COLO829 (cell line): ENCODE results near the gene PRRC2A.
"Not testable (repeated sequence)": the region's sequence is repeated elsewhere in the genome, so short reads cannot be mapped to it uniquely, and the experiment has no call there.

ENCODE experiments used
- DNase-seq: peaks from one replicate; pipeline ENCODE4 v3.0.0; 2012; ENCODE audit warnings: low spot score

The PRRC2A gene

DNA sequence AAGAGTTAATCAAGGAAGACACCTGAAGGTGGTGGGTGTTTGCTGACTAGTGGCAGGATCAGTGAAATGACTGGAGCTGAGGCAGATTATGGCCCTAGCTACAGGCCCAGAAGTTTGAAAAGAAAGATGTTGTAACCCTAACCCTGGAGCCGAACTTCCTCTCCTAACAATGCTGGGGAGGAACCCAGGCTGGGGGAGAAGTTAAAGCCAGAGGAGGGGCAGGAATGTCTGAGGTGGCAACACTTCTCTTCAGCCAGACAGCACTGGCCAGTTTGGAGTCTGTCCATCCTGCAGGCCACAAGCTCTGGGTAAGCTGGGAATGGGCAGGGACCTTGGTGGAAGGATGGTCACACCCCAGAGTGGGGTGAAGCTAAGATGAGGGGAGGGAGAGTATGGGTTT, 34.5 kb upstream of the PRRC2A start, which contains the start of gene LST1:
TSS of gene LST1 (plus strand) at position 270 of the 400 bp plus-strand sequence. CDS start 1,023 bp downstream, outside the sequence.
- no peak for DNase-seq

DNA sequence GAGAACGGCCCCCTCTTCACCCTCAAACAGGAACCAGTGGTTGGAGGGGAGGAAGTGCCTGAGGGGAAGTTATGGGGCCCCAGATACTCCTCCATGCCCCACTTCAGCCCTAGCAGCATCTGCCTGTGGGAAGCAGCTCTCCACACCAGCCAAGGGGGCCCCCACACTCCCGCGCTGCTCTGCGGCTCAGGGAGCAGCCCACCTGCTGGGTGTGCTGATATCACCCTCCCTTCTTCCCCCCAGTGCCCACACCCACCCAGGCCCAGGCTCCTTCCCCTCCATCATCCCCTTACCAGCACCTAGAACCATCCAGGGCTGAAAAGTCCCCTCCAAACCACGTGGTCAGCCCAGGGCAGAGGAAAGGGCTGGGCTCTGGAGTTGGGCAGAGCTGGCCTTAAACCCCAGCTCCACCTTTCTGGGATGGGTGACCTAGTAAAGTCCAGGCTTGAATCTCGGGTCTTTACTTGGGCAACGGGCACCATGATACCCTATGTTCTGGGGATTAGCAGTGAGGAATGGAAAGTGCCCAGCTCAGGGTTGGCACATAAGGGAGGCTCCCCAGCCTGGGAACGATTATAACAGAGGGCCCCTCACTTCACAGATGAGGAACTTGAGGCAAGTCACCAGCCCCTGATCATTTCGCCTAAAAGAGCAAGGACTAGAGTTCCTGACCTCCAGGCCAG, 33.8 kb upstream of the PRRC2A start:
- no peak for DNase-seq

DNA sequence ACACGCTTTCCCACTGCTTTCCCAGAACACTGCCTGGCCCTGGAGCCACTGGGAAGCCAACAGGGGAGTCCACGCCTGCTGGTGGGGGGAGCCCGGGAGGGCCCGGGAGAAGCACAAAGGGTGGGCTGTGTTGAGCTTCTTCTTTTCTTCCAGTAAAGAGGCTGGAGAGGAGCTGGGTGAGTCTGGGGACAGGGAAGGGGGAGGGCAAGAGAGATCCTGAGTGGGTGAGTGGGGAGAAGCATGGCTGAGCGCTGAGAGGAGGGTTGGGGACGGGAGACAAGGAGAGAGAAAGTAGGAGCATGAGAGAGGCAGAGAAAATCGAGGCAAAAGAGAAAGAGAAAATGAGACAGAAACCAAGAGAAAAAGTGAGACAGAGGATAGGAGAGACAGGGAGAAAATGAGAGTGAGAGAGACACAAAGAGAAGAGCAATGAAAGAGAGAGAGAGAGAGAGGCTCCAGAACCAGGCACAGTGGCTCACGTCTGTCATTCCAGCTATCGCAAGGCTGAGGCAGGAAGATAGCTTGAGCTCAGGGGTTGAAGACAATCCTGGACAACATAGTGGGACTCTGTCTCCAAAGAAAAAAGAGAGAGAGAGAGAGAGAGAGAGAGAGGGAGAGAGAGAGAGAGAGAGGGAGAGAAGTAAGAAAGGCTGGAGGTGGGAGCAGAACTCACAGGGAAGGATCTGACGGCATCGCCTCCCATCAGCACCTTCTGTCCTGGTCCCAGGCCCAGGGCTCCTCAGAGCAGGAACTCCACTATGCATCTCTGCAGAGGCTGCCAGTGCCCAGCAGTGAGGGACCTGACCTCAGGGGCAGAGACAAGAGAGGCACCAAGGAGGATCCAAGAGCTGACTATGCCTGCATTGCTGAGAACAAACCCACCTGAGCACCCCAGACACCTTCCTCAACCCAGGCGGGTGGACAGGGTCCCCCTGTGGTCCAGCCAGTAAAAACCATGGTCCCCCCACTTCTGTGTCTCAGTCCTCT, 32.4 kb upstream of the PRRC2A start:
- no peak for DNase-seq

DNA sequence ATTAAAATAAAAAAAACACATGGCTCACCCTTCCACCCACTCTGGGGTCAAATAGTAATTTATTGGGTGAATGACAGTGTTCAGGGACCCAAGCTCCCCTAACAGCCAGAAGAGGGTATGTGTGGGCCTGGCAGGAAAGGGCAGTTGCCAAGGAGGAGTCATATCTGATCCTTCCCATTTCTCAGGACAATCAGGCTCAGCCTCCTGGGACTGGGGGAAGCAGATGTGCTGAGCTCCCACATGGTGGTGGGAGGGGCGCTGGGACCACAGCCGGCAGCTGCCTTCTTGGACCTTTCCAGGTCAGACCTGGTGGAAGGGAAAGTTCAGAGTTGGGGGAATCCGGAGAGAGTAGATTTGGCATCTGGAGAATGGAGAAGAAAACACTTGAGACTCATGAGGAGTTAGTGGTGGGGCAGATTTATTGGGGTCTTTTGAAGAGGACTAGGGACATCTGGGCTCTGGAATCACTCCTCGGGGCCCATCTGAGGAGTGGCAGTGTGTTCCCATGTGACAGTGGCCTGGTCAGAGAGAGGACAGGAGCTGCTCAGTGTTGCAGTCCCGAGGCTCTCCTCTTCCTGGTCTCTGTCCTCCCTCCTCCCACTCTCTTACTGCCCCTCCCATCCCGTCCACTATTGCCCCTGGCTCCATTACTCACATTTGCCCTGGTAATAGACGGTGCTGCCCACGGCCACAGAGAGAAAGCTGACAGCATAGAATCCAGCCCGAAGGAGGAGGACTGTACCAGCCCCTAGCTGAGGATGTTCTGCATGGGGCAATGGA, 31.5 kb upstream of the PRRC2A start:
- no peak for DNase-seq

DNA sequence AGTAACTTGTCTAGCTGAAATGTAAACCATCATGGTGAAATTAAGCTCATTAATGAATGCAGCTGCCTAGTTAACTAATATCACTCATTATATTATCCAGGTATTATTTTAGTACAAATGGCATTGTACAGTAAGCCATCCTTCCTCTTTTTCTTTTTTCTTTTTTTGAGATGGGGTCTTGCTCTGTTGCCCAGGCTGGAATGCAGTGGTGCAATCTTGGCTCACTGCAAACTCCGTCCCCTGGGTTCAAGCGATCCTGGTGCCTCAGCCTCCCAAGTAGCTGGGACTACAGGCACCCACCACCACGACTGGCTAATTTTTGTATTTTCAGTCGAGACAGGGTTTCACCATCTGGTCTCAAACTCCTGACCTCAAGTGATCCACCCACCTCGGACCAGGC, 29.8 kb upstream of the PRRC2A start:
- DNase-seq: not testable (repeated sequence)

DNA sequence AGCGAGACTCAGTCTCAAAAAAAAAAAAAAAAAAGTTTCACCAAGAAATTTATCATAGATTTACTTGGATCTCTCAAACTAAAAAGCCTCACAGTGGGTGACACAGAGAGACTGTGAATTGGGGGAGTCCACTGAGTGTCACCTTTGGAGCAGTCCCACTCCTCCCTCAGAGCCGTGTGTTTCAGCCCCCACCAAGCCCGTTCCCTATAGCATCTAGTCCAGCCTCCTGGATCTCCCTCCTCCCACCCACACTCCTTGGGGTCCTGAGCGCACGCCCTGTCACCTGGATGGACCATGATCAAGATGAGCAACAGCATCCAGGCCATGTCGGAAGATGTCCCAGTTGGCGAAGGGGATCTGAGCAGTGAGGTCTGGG, 28.1 kb upstream of the PRRC2A start:
- DNase-seq: no peak

DNA sequence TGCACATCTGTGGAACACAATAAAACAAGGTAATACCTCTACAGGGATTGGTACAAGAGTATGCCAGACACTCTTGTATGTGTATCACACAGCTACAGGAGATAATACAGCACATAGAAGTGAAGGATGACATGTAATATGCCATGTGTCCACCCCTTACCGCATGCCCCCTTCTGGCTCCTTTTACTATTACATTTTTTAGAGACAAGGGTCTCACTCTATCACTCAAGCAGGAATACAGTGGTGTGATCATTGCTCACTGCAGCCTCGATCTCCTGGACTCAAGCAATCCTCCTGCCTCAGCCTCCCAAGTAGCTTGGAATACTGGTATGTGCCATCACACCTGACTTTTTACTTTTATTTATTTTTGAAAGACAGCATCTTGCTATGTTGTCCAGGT, 23.5 kb upstream of the PRRC2A start:
- DNase-seq: peak; percentile 54

DNA sequence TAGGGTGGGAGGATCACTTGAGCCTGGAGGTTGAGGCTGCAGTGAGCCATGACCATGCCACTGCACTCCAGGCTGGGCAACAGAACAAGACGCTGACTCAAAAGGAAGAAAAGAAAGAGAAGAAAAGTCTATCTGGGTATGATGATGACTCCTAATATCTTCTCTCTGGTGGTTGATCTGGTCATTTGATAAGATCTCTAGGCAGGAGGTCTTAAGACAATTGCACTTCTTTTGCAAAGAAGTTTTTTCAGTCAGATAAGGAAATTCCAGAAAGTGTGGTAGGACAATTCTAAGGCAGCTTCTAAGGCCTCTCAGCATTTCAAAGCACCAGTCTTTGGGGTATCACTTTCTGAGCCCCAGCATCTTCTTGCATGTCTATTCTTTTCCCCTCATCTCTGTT, 13.2 kb upstream of the PRRC2A start:
- DNase-seq: no peak

DNA sequence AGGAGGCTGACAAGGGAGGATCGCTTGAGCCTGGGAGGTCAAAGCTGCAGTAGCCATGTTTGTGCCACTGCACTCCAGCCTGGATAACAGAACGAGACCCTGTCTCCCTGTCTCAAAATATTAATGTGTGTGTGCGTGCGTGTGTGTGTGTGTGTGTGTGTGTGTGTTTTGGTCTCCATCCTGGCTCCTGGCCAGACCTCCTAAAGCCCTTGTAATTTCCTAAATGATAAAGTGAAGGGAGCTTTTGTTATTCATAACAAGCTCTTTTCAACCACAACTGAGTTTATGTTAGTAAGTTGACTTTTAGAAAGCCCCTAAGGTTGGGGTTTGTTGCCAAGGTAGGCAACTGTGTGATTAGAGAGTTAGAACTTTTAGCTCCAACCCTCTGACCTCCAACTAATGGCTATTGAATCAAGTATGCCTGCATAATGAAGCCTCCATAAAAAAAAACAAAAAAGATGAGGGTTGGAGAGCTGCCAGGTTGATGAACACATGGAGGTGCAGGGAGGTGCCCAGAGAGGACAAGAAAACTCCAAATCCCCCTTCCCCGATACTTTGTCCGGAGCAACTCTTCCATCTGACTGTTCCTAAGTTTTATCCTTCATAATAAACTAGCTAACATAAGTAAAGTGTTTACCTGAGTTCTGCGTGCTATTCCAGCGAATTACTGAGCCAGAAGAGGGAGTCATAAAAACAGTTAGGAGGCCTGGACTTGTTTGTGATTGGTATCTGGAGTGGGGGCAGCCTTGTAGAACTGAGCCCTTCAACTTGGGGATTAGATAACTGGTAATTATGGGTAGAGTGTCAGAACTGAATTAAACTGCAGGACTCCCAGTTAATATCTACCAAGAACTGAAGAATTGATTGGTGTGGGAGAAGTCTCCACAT, 10.8 kb upstream of the PRRC2A start:
- DNase-seq: no peak

DNA sequence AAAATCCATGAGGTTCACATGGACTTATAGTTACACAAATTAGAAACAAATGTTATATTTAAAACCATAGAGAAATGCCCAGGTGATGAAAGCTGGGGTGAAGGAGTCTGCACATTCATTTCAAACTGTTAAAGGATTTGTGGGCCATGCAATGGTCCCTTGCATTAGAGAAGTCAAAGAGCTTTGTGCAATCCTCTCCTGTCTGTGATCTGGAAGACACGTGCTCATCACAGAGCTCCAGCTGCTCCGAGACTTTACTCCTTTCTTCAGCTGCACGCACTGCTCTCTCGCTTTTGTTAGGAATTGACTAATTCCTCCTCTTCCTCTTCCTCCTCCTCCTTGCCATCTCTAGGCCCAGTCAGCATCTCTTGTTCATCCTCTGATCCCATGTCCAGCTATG, 9.5 kb upstream of the PRRC2A start:
- no peak for DNase-seq

DNA sequence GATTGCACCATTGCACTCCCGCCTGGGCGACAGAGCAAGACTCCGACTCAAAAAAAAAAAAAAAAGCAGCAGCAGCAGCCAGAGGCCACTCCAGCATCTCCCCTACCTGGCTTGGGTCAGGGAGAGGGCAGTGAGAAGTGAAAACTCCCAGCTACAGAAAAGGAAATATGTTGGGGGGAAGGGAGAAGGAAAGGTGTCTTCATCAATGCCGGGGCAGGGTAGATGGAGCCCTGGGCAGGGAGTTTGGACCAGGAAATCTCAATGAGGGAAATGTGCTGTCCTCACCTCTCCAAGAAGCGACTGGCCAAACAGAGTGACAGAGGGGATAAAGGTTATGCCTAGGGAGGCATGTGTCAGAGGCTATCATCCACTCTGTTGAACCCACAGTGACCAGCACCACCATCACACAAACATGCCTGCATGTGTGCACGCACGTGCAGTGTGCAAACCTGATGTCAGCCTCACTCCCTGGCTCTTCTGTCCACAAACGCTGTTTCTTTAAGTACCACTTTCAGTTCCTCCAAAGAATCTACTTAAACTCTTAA, 6.4 kb upstream of the PRRC2A start:
- DNase-seq: no peak

DNA sequence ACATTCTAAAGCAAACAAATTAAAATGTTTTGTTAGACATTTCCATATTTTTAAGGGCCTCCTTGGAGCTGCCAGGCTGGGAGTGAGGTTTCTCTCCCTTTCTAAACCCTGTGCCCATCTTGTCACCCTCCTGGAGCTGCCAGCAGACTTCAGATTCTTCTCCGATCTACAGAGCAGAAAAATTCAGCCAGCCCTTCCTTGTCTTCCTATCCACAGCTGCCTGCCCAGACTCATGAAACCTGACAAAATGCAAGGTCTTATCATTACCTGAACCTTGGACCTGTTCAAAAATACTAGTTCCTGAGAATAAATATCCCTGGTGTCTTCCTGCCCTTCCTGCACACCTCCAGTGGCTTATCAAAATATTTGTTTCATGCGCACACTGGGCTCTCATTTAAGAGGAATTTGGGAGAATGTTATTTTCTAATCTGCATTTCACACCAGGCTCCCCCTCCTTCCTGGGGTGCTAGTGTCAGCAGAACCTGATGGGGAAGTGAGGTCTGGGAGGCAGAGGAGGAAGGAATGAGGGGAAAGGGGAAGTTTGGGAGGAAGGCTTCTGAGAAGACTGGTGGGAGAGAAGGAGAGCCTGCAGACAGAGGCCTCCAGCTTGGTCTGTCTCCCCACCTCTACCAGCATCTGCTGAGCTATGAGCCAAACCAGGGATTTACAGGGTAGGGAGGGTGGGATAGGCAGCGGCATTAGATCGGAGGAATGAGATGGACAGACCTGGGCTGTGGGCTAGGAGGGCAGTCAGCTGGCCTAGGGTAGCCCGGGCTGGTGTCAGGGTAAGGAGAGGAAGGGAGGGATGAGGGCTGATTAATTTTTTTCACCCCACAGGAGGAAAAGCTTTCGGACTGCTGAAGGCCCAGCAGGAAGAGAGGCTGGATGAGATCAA, 5.6 kb upstream of the PRRC2A start, which contains the start of gene AIF1:
TSS of gene AIF1 (plus strand) at position 551 of the 895 bp plus-strand sequence. CDS start at position 647, 96 bp downstream.
- DNase-seq: no peak

DNA sequence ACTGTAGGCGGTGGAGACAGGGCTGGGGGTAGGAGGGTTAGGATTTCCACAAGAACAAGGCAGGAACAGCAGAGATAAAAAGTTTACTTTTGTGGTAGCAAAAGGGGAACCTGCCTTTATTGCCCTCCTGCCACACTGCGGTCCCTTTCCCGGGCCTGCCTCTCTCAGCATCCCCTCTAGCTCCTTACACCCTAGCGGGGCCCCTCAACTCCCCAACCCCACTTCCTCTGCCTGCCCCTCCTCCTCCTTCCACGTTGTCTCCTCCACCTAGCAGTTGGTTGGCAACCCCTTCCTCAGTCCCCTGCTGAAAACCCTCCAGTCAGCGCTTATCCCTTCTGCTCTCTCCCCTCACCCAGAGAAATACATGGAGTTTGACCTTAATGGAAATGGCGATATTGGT, 4.8 kb upstream of the PRRC2A start:
- no peak for DNase-seq

DNA sequence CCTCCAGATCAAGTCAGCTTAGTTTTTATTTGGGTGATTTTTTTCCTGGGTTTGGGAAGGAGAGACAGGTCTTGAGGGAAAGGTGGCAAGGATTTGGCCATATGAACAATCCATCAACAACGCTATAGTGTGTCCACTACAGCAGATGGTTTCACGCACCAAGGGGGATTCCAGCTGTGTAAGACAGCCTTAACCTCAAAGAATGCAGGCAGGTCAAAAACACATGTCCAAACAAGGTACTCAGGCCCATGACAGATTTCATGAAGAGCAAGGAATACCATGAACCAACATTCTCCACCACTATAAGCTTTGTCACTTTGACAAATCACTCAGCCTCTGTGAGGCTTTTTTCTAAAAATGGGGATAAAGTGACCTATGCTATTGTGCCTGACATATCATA, 3.5 kb upstream of the PRRC2A start:
- DNase-seq: no peak

DNA sequence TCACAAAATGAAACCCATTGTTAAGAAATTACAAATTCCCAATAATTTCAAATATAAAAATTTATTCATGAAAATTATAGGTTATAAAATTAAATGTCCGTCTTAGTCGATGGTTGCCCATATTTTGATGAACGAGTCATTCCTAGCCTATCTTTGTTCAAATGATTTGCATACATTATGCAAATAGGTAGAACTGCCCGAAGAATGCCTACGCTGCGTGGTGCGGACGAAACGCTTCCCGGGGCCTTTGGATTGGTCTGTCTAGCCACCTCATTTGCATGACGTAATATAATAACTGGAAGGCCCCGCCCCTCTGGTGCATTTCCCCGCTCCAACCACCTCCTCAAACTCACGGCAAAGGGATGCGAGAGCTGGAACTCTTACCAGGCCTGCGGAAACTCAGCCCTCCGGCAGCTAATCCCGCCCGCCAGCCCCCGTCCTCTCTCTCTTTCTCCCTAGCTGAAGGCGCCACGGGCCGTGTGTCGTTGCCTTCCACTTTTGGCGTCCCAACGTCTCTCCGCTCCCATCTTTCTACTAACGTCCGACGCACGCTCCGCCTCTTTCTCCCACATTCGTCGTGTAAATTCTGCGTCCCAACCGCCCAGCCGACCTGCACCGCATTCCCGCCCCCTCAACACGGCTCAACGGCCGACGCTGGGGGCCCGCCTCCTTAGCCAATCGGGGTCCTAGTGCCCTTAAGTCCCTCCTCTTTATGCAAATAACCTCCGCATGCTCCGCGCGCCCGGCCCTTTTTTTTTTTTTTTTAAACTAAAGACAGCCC, 520 bp upstream of the PRRC2A start:
- peak; percentile 100 for DNase-seq

DNA sequence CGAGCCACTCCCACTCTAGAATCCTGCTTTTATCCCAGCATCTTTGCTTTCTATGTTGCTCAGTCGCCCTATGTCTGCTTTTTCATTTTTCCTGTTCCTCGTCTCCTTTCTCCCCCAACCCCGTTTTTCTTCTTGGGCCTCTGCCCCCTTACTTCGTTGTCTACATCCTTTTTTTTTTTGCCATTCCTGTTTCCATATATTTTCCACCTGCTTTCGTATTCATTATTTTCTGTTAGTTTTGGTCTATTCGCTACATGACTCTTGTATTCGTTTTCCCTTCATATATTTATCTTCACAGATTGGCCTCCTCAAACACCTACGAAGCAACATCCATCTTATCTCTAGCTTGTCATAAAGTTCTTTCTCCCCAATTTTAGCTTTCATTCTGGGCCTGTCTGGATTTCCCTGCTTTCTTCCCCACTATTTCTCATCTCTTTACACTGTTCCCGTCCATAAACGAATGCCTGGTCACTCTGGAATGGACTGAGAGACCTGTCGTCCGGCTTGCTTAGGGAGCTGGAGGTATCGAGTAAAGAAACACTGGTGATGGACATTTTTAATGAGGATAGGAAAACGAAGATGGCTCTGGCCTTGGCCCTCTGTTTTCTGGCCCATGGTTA, 915 bp downstream of the PRRC2A start:
- DNase-seq: no peak

DNA sequence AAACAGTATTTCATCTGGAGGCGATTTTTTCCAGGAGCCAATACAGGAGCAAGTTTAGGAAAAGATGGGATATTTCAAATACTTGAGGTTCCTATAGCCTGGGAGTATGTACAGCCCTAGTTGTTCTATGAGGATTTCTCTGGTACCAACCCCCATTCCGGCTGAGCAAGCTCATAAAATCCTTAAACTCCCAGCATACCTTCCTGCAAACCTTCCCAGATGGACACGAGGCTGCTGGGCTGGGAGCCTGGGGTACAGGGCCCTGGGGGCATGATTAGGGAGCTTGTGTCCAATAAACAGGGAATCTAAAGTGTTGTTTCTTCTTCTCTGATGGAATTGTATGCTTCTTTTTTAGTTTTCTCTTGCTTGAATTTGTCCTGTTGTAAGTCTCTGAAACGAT, 1.5 kb downstream of the PRRC2A start:
- no peak for DNase-seq

DNA sequence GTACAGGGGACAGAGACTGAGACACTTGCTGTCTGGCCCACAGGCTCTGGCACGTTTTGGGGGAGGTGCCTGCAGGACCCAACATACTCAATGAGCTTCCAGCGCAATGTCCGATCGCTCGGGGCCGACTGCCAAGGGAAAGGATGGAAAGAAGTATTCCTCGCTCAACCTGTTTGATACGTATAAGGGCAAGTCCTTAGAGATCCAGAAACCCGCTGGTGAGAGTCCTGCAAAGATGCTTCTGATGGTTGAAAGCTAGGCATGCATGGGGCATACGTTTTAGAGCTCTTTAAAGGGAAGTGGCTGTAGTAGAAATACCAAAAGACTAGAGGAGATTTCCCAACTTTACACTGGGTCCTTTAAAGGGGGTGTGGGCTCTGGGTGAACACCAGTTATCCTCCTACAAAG, 2.2 kb downstream of the PRRC2A start:
- no peak for DNase-seq

DNA sequence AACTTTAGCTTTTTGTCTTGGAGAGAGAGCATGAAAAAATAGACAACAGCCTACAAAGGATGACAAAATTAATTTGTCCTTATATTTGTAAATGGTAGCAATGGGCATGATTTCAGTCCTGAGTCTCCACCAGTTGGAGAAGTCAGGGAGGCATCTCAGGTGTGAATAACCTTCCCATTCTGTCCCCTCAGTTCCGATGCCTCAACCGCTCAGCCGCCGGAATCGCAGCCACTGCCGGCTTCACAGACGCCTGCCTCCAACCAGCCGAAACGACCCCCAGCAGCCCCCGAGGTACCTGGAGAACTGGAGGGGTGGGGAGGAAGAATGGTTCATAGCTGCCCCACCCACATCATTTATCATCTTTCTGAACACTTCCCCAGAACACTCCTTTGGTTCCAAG, 3.6 kb downstream of the PRRC2A start:
- DNase-seq: no peak
